ENCODE data around the gene C2orf74.

DNA sequence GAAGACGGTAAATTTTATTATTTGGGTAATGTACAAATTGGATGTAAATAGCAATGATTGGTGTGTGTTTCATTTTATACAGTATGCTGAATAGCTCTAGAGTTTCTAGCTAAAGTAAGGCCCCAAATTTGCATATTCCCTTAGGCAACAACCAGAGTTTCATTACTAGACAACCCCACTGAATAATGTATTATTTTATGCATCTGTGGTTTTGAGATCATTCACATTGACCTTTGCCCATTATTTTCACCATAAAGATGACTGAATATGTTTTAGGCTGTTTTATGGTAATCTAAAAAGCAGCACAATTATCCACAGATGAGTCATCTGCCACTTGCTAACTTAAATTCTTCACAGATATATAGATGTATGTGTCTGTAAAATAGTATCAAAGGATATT lies 44.5 kb upstream of the C2orf74 start:
- no peak for TF ChIP-seq GATA3 (IDR thresholded peaks at IDR 0.05; ENCODE audit: low read depth, low read length)
- no peak for TF ChIP-seq GATA2 (IDR thresholded peaks at IDR 0.05; ENCODE audit: low read depth, low read length)
